ENCODE measurements around the gene LPP.

Gene LPP

GRCh38 chr3:188349351-188349901 lies 195.5 kb downstream of the LPP start:
- Histone ChIP-seq H3K9me2 (replicated peaks; ENCODE audit: insufficient read depth, low read length) (no peaks in the 10 kb centered on the region), H3K79me2 (ENCODE audit: insufficient read depth, low read length) (no peaks in the 10 kb centered on the region), H3K4me3 (ENCODE audit: insufficient read depth, low read length, poor library complexity, severe bottlenecking) (no peak overlapping the region), H3K36me3 (ENCODE audit: low read length) (no peaks in the 10 kb centered on the region), H3K27me3 (ENCODE audit: low read length) (no peaks in the 10 kb centered on the region), H4K20me1 (ENCODE audit: low read depth, low read length) (no peaks in the 10 kb centered on the region), H3K9me3 (ENCODE audit: insufficient read depth, low read length) (no peaks in the 10 kb centered on the region), H3K27ac (ENCODE audit: low read depth, low read length) (no peak overlapping the region), H3K4me2 (ENCODE audit: low read depth, low read length, poor library complexity, severe bottlenecking) (no peak overlapping the region), H3F3A (ENCODE audit: insufficient read depth) (peaks cover 5% of the 10 kb centered on the region; the same call in 1 of the 2 replicates), H2AFZ (ENCODE audit: low read depth, low read length, severe bottlenecking) (no peak overlapping the region), H3K9ac (ENCODE audit: low read length) (no peak overlapping the region)
- no peak for TF ChIP-seq EZH2phosphoT487 (conservative IDR thresholded peaks at IDR 0.05; ENCODE audit: low read length)
- TF ChIP-seq, protein P1, sequence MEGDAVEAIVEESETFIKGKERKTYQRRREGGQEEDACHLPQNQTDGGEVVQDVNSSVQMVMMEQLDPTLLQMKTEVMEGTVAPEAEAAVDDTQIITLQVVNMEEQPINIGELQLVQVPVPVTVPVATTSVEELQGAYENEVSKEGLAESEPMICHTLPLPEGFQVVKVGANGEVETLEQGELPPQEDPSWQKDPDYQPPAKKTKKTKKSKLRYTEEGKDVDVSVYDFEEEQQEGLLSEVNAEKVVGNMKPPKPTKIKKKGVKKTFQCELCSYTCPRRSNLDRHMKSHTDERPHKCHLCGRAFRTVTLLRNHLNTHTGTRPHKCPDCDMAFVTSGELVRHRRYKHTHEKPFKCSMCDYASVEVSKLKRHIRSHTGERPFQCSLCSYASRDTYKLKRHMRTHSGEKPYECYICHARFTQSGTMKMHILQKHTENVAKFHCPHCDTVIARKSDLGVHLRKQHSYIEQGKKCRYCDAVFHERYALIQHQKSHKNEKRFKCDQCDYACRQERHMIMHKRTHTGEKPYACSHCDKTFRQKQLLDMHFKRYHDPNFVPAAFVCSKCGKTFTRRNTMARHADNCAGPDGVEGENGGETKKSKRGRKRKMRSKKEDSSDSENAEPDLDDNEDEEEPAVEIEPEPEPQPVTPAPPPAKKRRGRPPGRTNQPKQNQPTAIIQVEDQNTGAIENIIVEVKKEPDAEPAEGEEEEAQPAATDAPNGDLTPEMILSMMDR (IDR thresholded peaks at IDR 0.05; ENCODE audit: insufficient read depth, low read length, poor library complexity, severe bottlenecking): no peak

DNA sequence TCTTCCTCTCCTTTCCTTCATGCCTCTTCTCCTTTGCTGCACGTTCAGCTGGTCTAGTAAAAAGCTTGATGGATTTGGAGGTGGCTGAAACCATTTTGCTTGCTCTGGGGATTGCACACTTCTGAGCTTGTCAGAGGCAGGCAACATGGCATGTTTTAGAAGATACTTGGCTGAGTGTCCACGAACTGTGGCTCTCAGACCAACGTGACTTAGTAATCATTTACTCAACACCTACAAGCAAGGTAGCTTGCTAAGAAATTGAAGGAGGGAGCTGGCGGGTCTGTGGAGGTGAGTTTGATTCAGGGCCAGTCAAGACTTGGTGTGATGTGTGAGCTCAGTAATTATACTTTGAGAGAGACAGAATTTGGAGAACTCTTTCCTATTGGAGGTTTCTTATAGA lies 196.0 kb downstream of the LPP start:
- no peaks in the 10 kb centered on the region for H4K20me1 ChIP-seq (ENCODE audit: low read depth, low read length)
- H3K4me2 ChIP-seq (ENCODE audit: low read depth, low read length, poor library complexity, severe bottlenecking): no peak overlapping the region

DNA sequence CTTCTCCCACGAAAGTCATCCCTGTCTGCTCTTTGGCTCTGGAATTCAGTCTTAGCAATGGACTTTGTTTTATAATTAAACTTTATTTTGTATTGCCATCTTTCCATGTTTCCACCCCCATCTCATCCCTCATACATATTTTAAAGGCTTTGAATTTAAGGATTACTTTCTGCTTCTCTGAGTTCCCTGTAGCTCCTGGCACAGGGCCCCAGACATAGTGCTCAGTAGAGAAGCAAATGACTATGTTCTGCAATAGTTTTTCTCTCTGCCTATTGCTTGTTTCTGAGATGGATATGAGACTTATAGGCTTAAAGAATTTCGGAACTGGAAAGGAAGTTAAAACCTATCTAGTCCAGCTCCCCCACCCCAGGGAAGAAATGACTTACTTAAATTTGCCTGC lies 197.0 kb downstream of the LPP start:
- Histone ChIP-seq H3K27me3 (ENCODE audit: low read length) (no peaks in the 10 kb centered on the region), H2AFZ (ENCODE audit: low read depth, low read length, severe bottlenecking) (no peak overlapping the region), H3K4me2 (ENCODE audit: low read depth, low read length, poor library complexity, severe bottlenecking) (no peak overlapping the region), H3F3A (ENCODE audit: insufficient read depth) (peaks cover 5% of the 10 kb centered on the region; the same call in 1 of the 2 replicates), H3K27ac (ENCODE audit: low read depth, low read length) (no peak overlapping the region), H3K79me2 (ENCODE audit: insufficient read depth, low read length) (no peaks in the 10 kb centered on the region), H3K9me3 (ENCODE audit: insufficient read depth, low read length) (no peaks in the 10 kb centered on the region), H3K36me3 (ENCODE audit: low read length) (no peaks in the 10 kb centered on the region), H4K20me1 (ENCODE audit: low read depth, low read length) (no peaks in the 10 kb centered on the region), H3K9me2 (replicated peaks; ENCODE audit: insufficient read depth, low read length) (no peaks in the 10 kb centered on the region), H3K9ac (ENCODE audit: low read length) (no peak overlapping the region), H3K4me3 (ENCODE audit: insufficient read depth, low read length, poor library complexity, severe bottlenecking) (no peak overlapping the region)
- TF ChIP-seq EZH2phosphoT487 (conservative IDR thresholded peaks at IDR 0.05; ENCODE audit: low read length): no peak
- TF ChIP-seq, protein P1 (IDR thresholded peaks at IDR 0.05; ENCODE audit: insufficient read depth, low read length, poor library complexity, severe bottlenecking): no peak

More for the DNA sequence above, 196.0 kb downstream of the LPP start:
- no peak overlapping the region for H3K9ac ChIP-seq (ENCODE audit: low read length)
- no peak overlapping the region for H3K27ac ChIP-seq (ENCODE audit: low read depth, low read length)
- TF ChIP-seq, protein P1 (IDR thresholded peaks at IDR 0.05; ENCODE audit: insufficient read depth, low read length, poor library complexity, severe bottlenecking): no peak
- TF ChIP-seq EZH2phosphoT487 (conservative IDR thresholded peaks at IDR 0.05; ENCODE audit: low read length): no peak
- no peaks in the 10 kb centered on the region for H3K36me3 ChIP-seq (ENCODE audit: low read length)
- H2AFZ ChIP-seq (ENCODE audit: low read depth, low read length, severe bottlenecking): no peak overlapping the region
- no peaks in the 10 kb centered on the region for H3K27me3 ChIP-seq (ENCODE audit: low read length)
- H3K79me2 ChIP-seq (ENCODE audit: insufficient read depth, low read length): no peaks in the 10 kb centered on the region
- H3K9me3 ChIP-seq (ENCODE audit: insufficient read depth, low read length): no peaks in the 10 kb centered on the region
- no peaks in the 10 kb centered on the region for H3K9me2 ChIP-seq (replicated peaks; ENCODE audit: insufficient read depth, low read length)
- peaks cover 5% of the 10 kb centered on the region; the same call in 1 of the 2 replicates for H3F3A ChIP-seq (ENCODE audit: insufficient read depth)
- no peak overlapping the region for H3K4me3 ChIP-seq (ENCODE audit: insufficient read depth, low read length, poor library complexity, severe bottlenecking)

Data from SU-DHL-6 (cell line).